Karpas-422 (cell line): ENCODE data around the gene IPPK. TPM values are rescaled to one million over a fixed set of nuclear protein-coding genes. Genes with fewer than 3 reads are reported as not detected.

ENCODE experiments used
- DNase-seq: peaks from one replicate; pipeline ENCODE4 v3.0.0-alpha.2; 2015
- H2AFZ ChIP-seq: fragments of 200-600 bp; sonication (generic); 2 replicates; pipeline ENCODE4 v1.6.1; 2014; ENCODE audit warnings: antibody characterized with exemption, low read length, mixed read lengths
- H3K27ac ChIP-seq: fragments of 200-600 bp; sonication (generic); 2 replicates; pipeline ENCODE4 v1.5.1; 2014; ENCODE audit warnings: mild to moderate bottlenecking, low read length, moderate library complexity
- H3K27me3 ChIP-seq: fragments of 200-600 bp; sonication (generic); 2 replicates; pipeline ENCODE4 v1.6.1; 2014; ENCODE audit warnings: low read length, mixed read lengths
- H3K36me3 ChIP-seq: fragments of 200-600 bp; sonication (generic); 2 replicates; pipeline ENCODE4 v1.6.1; 2014; ENCODE audit warnings: low read length, mixed read lengths; ENCODE audit not compliant: insufficient read depth
- H3K4me1 ChIP-seq: fragments of 200-600 bp; sonication (generic); 2 replicates; pipeline ENCODE4 v1.6.1; 2014; ENCODE audit warnings: mild to moderate bottlenecking, low read length, mixed read lengths
- H3K4me2 ChIP-seq: fragments of 200-600 bp; sonication (generic); 2 replicates; pipeline ENCODE4 v1.6.1; 2014; ENCODE audit warnings: low read length, low read depth, mild to moderate bottlenecking; ENCODE audit not compliant: poor library complexity, severe bottlenecking
- H3K4me3 ChIP-seq: fragments of 200-600 bp; sonication (generic); 2 replicates; pipeline ENCODE4 v1.5.1; 2014; ENCODE audit warnings: mild to moderate bottlenecking, antibody characterized with exemption, low read length, mixed read lengths
- H3K79me2 ChIP-seq: fragments of 200-600 bp; sonication (generic); 2 replicates; pipeline ENCODE4 v1.6.1; 2014; ENCODE audit warnings: mild to moderate bottlenecking, low read length, mixed read lengths
- H3K9ac ChIP-seq: fragments of 200-600 bp; sonication (generic); 2 replicates; pipeline ENCODE4 v1.6.0; 2014; ENCODE audit warnings: low read length
- H3K9me2 ChIP-seq: fragments of 200-600 bp; sonication (generic), shearing (Covaris generic); replicated peaks from 2 replicates; pipeline ENCODE4 v1.6.0; 2014; ENCODE audit warnings: mild to moderate bottlenecking, low read length, moderate library complexity; ENCODE audit not compliant: insufficient read depth
- H3K9me3 ChIP-seq: fragments of 300-700, 200-600 bp; sonication (generic); 2 replicates; pipeline ENCODE4 v1.6.1; 2014; ENCODE audit warnings: low read length, mixed read lengths
- H4K20me1 ChIP-seq: fragments of 200-600 bp; sonication (generic); 2 replicates; pipeline ENCODE4 v1.6.1; 2014; ENCODE audit warnings: mild to moderate bottlenecking, antibody characterized with exemption, low read length, low read depth; ENCODE audit not compliant: insufficient read depth
- total RNA-seq: library from RNA; depleted of rRNA; stranded (reverse); fragments of >200 nt; shearing (Covaris generic); gene quantifications from 2 replicates; pipeline ENCODE4 v1.2.3, GENCODE V29; 2014; ENCODE audit warnings: low replicate concordance

Gene IPPK
- total RNA-seq, 1 experiment from 2014 or later: 18.3 TPM

DNA sequence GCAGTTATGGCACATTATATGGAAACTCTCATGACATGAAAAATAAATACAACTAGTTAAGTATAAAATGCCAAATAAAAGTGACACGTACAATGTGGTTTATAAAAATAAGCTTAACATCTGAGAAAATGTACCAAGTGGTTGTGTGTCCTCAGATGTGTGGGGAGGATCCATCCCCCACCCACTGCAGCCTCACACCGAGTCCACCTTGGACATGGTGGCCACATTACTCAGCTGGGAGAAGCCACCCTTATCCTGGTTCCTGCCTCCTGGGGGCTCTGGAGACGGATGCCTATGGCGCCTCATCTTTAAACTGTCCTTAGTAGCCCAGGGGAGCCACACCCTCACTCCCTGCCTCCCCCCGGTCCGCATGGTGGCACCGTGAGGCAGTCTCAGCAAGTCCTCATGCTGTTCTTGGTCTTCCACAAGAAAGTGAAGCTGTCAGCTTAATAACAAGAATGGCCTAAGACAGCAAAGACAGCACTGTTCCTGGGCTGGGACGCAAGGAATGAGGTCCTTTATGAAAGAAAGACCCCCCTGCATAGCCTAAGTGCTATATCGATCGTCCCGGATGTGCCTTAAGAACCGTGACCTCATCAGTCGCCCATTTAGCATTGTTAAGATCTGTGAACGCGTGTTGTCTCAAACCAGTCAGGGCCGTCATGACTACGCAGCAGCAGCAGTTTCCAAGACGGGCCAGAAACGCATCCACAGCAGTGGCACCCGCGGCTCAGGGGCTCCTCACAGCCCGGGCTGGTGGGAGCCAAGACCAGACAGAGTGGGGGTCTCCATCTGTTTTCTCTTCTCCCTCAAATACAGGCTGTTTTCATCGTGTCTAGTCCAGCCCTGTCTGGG, 56.4 kb downstream of the IPPK start:
- no peak for DNase-seq
- H3K27me3 ChIP-seq: no peaks in the 10 kb centered on the region
- H3K4me3 ChIP-seq: no peak overlapping the region
- no peaks in the 10 kb centered on the region for H3K79me2 ChIP-seq
- H3K9me2 ChIP-seq: no peaks in the 10 kb centered on the region
- peaks cover 29% of the 10 kb centered on the region for H3K36me3 ChIP-seq
- H4K20me1 ChIP-seq: 0 out of 2 replicates have a peak, but pooled peaks cover 2% of the 10 kb centered on the region
- H3K9me3 ChIP-seq: no peaks in the 10 kb centered on the region
- no peak overlapping the region for H3K9ac ChIP-seq
- H3K27ac ChIP-seq: no peak overlapping the region
- no peak overlapping the region for H2AFZ ChIP-seq
- no peaks in the 10 kb centered on the region for H3K4me1 ChIP-seq
- H3K4me2 ChIP-seq: no peak overlapping the region

DNA sequence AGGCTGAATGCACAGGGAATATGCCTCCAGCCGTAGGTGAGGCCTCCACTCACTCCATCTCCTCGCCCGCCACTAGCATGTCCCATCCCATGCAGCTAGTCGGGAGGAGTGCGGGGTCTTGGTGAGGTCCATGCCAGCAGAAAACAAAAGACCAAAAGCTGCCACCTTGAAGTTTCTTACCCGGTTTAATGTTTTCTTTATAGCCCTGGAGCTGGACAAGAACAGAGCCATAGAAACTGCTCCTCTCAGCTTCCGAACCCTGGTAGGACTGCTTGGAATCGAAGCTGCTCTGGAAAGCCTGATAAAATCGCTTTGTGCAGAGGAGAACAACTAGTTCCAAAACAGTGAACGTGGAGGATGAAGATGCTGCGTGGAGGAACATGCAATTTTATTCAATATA, 57.1 kb downstream of the IPPK start:
- H3K4me2 ChIP-seq: no peak overlapping the region
- H3K4me1 ChIP-seq: no peaks in the 10 kb centered on the region
- no peaks in the 10 kb centered on the region for H3K79me2 ChIP-seq
- H3K9me2 ChIP-seq: no peaks in the 10 kb centered on the region
- DNase-seq: no peak
- H3K9ac ChIP-seq: no peak overlapping the region
- H3K36me3 ChIP-seq: peaks cover 25% of the 10 kb centered on the region
- H3K27ac ChIP-seq: no peak overlapping the region
- H4K20me1 ChIP-seq: 0 out of 2 replicates have a peak, but pooled peaks cover 2% of the 10 kb centered on the region
- no peaks in the 10 kb centered on the region for H3K9me3 ChIP-seq
- H3K4me3 ChIP-seq: no peak overlapping the region
- H2AFZ ChIP-seq: no peak overlapping the region
- H3K27me3 ChIP-seq: no peaks in the 10 kb centered on the region

GRCh38 chr9:92612292-92612691, 57.6 kb downstream of the IPPK start:
- DNase-seq: no peak
- no peaks in the 10 kb centered on the region for H3K27me3 ChIP-seq
- 0 out of 2 replicates have a peak, but pooled peaks cover 2% of the 10 kb centered on the region for H4K20me1 ChIP-seq
- peaks cover 24% of the 10 kb centered on the region for H3K36me3 ChIP-seq
- no peaks in the 10 kb centered on the region for H3K9me2 ChIP-seq
- no peak overlapping the region for H3K4me2 ChIP-seq
- no peaks in the 10 kb centered on the region for H3K9me3 ChIP-seq
- no peak overlapping the region for H3K4me3 ChIP-seq
- H3K79me2 ChIP-seq: no peaks in the 10 kb centered on the region
- H3K4me1 ChIP-seq: no peaks in the 10 kb centered on the region
- H2AFZ ChIP-seq: no peak overlapping the region
- no peak overlapping the region for H3K27ac ChIP-seq
- no peak overlapping the region for H3K9ac ChIP-seq

DNA sequence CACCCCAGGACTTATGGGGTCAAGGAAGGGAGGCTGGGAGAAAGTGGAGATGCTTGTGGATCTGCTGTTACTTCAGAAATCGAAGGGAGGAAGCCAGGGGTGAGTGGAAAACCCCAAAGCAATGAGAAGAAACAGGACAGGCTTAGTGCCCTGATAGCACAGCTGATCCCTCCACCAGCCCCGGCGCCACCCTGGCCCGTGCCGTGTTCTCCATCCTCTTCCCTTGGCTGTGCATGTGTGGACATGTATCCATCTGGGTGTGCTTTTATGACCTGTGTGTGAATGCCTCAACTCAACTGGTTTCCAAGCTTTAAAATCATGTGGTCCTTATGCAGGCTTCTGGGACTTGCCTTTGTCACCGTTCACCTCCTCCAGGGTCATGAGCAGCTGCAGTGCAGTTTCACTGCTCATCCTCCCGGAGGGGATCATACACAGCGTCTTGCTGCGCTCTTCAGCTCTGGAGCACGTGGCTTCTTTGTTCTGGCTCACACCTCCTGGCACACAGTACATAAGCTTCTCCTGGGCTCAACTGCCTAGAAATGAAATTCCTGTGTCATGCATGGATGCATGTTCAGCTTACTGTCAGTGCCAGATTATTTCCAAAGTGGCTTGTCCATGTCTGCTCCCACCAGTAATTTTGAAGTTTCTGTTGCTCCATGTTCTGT, 58.2 kb downstream of the IPPK start:
- H3K79me2 ChIP-seq: no peaks in the 10 kb centered on the region
- no peak overlapping the region for H3K9ac ChIP-seq
- no peak overlapping the region for H2AFZ ChIP-seq
- no peak overlapping the region for H3K4me3 ChIP-seq
- no peak overlapping the region for H3K4me2 ChIP-seq
- 0 out of 2 replicates have a peak, but pooled peaks cover 2% of the 10 kb centered on the region for H4K20me1 ChIP-seq
- H3K36me3 ChIP-seq: peaks cover 24% of the 10 kb centered on the region
- H3K4me1 ChIP-seq: no peaks in the 10 kb centered on the region
- DNase-seq: no peak
- no peak overlapping the region for H3K27ac ChIP-seq
- no peaks in the 10 kb centered on the region for H3K9me2 ChIP-seq
- H3K9me3 ChIP-seq: no peaks in the 10 kb centered on the region
- H3K27me3 ChIP-seq: no peaks in the 10 kb centered on the region

DNA sequence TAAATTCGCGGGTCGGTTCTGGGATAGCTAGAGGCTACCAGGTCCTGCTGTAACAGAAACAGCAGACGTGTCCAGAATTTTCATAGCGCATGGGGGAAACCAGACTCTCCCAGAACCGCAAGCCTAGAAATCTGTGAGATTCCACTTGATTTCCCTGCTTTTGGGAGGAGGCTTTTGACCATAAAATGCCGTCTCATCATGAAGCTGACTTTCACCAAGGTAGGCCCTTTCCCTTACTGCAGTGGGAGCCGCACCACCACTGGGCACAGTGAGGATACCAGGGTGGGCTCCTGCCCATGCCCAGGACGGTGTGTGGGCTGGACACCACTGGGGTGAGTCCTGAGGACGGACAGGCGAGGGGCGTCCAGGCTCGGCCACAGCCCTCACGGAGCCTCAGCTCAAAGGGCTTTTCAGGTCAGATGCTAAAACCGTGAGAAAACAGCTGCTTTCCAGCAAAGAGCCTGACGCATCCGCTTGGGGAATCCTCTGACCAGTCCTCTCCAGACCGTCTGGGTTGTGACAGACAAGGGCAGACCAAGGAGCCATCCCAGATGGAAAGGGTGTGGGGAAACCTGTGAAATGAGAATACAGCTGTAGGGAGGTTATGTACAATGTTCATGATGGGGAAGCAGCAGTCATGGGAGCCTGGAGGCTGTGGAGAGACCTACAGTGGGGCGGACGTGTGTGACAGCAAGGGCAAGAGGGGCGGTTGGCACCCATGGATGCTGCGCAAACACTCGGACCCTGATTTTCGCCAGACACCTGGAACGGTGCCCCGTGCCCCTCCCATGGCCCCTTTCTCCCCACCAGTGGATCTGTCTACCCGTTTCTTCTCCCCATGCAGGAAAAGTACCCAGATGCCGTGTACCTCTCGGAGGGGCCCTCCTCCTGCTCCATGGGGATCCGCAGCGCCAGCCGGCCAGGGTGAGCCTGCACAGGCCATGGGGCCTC, 59.2 kb downstream of the IPPK start:
- Histone ChIP-seq H3K4me3 (no peak overlapping the region), H3K36me3 (peaks cover 20% of the 10 kb centered on the region), H3K9me3 (no peaks in the 10 kb centered on the region), H3K4me2 (no peak overlapping the region), H3K27me3 (no peaks in the 10 kb centered on the region), H4K20me1 (no peaks in the 10 kb centered on the region), H3K79me2 (no peaks in the 10 kb centered on the region), H3K9me2 (no peaks in the 10 kb centered on the region), H2AFZ (no peak overlapping the region), H3K9ac (no peak overlapping the region), H3K27ac (no peak overlapping the region), H3K4me1 (no peaks in the 10 kb centered on the region)
- no peak for DNase-seq

DNA sequence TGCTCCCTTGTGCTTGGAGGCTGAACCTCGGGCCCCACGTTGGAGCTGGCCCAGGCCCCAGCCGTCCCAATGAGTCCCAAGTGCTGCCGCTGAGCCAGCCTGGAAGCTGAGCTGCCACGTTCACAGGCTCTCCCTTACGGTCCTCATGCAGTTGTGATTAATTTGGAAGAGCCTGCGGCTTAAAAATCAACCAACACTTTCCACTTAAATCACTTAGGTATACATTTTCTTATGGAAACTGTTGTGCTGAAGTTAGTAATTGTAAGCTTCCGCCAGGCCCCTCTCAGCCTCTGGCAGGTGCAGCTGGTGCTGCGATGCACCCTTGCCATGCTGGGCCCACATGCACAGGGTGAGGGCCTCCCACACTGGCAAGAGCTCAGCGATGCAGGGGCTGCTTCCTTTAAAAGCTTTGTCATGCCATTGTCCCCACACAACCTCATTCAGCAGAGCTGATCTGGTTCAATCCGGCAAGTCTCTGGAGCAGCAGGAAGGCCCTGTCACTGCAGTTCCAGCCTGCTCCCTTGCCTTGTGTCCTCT, 61.0 kb downstream of the IPPK start:
- peaks cover 8% of the 10 kb centered on the region for H3K9me3 ChIP-seq
- H4K20me1 ChIP-seq: no peaks in the 10 kb centered on the region
- peaks cover 24% of the 10 kb centered on the region for H3K36me3 ChIP-seq
- no peak overlapping the region for H2AFZ ChIP-seq
- no peak overlapping the region for H3K4me2 ChIP-seq
- H3K79me2 ChIP-seq: no peaks in the 10 kb centered on the region
- H3K4me3 ChIP-seq: no peak overlapping the region
- H3K4me1 ChIP-seq: no peaks in the 10 kb centered on the region
- no peak overlapping the region for H3K27ac ChIP-seq
- DNase-seq: no peak
- H3K27me3 ChIP-seq: no peaks in the 10 kb centered on the region
- no peak overlapping the region for H3K9ac ChIP-seq
- no peaks in the 10 kb centered on the region for H3K9me2 ChIP-seq

DNA sequence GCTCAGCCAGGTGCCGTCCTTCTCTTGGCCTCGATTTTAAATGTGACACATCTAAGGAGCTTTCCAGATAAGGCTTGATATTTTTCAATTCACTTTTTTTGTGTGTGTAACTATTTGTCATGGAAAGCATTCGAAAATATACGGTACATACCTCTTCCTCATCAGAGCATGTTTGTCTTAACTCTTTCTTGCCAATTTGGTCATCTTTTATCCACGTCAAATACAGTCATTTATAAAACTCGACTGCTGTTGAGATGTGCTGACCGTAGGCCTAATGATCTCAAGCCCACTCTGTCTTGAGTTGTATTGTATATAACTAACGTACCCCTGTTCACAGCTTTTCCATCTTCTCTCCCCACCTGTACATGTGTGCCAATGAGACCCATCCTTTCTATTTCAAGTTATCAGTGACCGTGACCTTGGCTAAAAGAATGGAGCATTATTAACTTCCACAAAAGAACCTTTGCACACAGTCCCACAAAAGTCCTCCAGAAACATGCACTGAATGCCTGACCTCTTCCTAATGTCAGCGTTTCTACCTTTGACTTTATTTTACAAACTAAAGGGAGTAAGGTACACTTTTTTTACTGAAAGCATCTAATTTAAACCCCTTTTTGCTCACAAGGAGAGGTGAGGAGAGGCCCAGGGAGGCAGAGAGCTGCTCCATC, 61.6 kb downstream of the IPPK start:
- no peaks in the 10 kb centered on the region for H3K79me2 ChIP-seq
- H3K27me3 ChIP-seq: no peaks in the 10 kb centered on the region
- H3K9me2 ChIP-seq: no peaks in the 10 kb centered on the region
- no peak overlapping the region for H3K4me2 ChIP-seq
- no peak overlapping the region for H2AFZ ChIP-seq
- DNase-seq: no peak
- H4K20me1 ChIP-seq: no peaks in the 10 kb centered on the region
- H3K9ac ChIP-seq: no peak overlapping the region
- peaks cover 8% of the 10 kb centered on the region for H3K9me3 ChIP-seq
- no peaks in the 10 kb centered on the region for H3K4me1 ChIP-seq
- no peak overlapping the region for H3K4me3 ChIP-seq
- peaks cover 22% of the 10 kb centered on the region for H3K36me3 ChIP-seq
- H3K27ac ChIP-seq: no peak overlapping the region
